Naive B cell (primary cell): ENCODE measurements around the gene FRG2B. TPM values are rescaled to one million over a fixed set of nuclear protein-coding genes. Genes with fewer than 3 reads are reported as not detected.
"Not testable (repeated sequence)": the region's sequence is repeated elsewhere in the genome, so short reads cannot be mapped to it uniquely, and the experiment has no call there.

ENCODE experiments used
- ATAC-seq, 2 donors: fragments of 150-1000 bp; cut with Tn5 transposase; 2 replicates each; pipeline ENCODE4 v1.10.0; 2021; ENCODE audit warnings: low read depth in 2 of 2, mild to moderate bottlenecking in 2 of 2, moderate library complexity in 2 of 2
- DNase-seq: peaks from one replicate; pipeline ENCODE4 v3.0.0; 2022
- H3K27ac Mint-ChIP-seq, 6 donors: one replicate each; pipeline ENCODE4 v1.8.0; 2020 to 2022; ENCODE audit warnings: mild to moderate bottlenecking in 6 of 6, mixed read lengths in 6 of 6, moderate library complexity in 5 of 6, inconsistent platforms in 2 of 6
- H3K27me3 Mint-ChIP-seq, 3 donors: one replicate each; pipeline ENCODE4 v1.8.0; 2021 to 2022; ENCODE audit warnings: mixed read lengths in 3 of 3, mild to moderate bottlenecking in 1 of 3
- H3K36me3 Mint-ChIP-seq, 2 donors: one replicate each; pipeline ENCODE4 v1.8.0; 2020 to 2022; ENCODE audit warnings: mixed read lengths in 2 of 2, inconsistent platforms in 1 of 2, mild to moderate bottlenecking in 1 of 2
- H3K4me1 Mint-ChIP-seq, 3 donors: one replicate each; pipeline ENCODE4 v1.8.0; 2020 to 2022; ENCODE audit warnings: mixed read lengths in 3 of 3, inconsistent platforms in 1 of 3, mild to moderate bottlenecking in 1 of 3, moderate library complexity in 1 of 3
- H3K4me3 Mint-ChIP-seq, 8 donors: one replicate each; pipeline ENCODE4 v1.8.0; 2020 to 2022; ENCODE audit warnings: mild to moderate bottlenecking in 8 of 8, mixed read lengths in 8 of 8, moderate library complexity in 8 of 8, inconsistent platforms in 2 of 8
- H3K9me3 Mint-ChIP-seq, 7 donors: one replicate each; pipeline ENCODE4 v1.8.0; 2020 to 2022; ENCODE audit warnings: mixed read lengths in 7 of 7, mild to moderate bottlenecking in 5 of 7, inconsistent platforms in 2 of 7, moderate library complexity in 1 of 7
- polyA plus RNA-seq, 6 donors: library from polyadenylated mRNA; unstranded; fragments of 300-500 nt; fragmentation: Illumina TruSeq; gene quantifications; one replicate each; pipeline ENCODE4 v1.2.3, GENCODE V29; 2021; ENCODE audit warnings: low read depth in 6 of 6

FRG2B gene
- polyA plus RNA-seq: not detected

GRCh38 chr10:133626695-133627094 is at the start of gene FRG2B:
Gene FRG2B (minus strand): TSS chr10:133626795. CDS start chr10:133626742, 53 bp downstream.
- not testable (repeated sequence) for H3K36me3 Mint-ChIP-seq, DNase-seq, ATAC-seq, H3K27ac Mint-ChIP-seq, H3K4me1 Mint-ChIP-seq, H3K4me3 Mint-ChIP-seq, H3K9me3 Mint-ChIP-seq
- peaks cover 3 to 15% (median 10%) of the 10 kb centered on the region in 3 donors for H3K27me3 Mint-ChIP-seq

GRCh38 chr10:133667446-133667845 is 40.9 kb upstream of the FRG2B start:
- H3K27ac Mint-ChIP-seq, H3K27me3 Mint-ChIP-seq, H3K36me3 Mint-ChIP-seq, ATAC-seq, H3K4me1 Mint-ChIP-seq, H3K4me3 Mint-ChIP-seq, H3K9me3 Mint-ChIP-seq, DNase-seq: not testable (repeated sequence)

- H3K4me1 Mint-ChIP-seq: not testable (repeated sequence)
- Mint-ChIP-seq H3K4me3 (peak overlapping the region in 1 of 8 donors; percentile 52), H3K27me3 (peaks cover 10 to 14% (median 13%) of the 10 kb centered on the region in 3 donors)
Observed at GRCh38 chr10:133663544-133664160, 37.1 kb upstream of the FRG2B start.

GRCh38 chr10:133661122-133661521 is 34.5 kb upstream of the FRG2B start:
- not testable (repeated sequence) for H3K9me3 Mint-ChIP-seq, H3K4me1 Mint-ChIP-seq, DNase-seq, H3K4me3 Mint-ChIP-seq, ATAC-seq, H3K36me3 Mint-ChIP-seq
- Mint-ChIP-seq H3K27ac (peak overlapping the region in 1 of 6 donors; percentile 48), H3K27me3 (peaks cover 10 to 14% (median 13%) of the 10 kb centered on the region in 3 donors)

More at GRCh38 chr10:133663544-133664160, 37.1 kb upstream of the FRG2B start:
- H3K27ac Mint-ChIP-seq, ATAC-seq, H3K9me3 Mint-ChIP-seq, H3K36me3 Mint-ChIP-seq, DNase-seq: not testable (repeated sequence)

- not testable (repeated sequence) for ATAC-seq, H3K27ac Mint-ChIP-seq, H3K4me1 Mint-ChIP-seq, H3K4me3 Mint-ChIP-seq, DNase-seq, H3K9me3 Mint-ChIP-seq, H3K36me3 Mint-ChIP-seq
- H3K27me3 Mint-ChIP-seq: peaks cover 10 to 14% (median 13%) of the 10 kb centered on the region in 3 donors
Observed at GRCh38 chr10:133660516-133660915, 33.9 kb upstream of the FRG2B start.

GRCh38 chr10:133657276-133657675 is 30.7 kb upstream of the FRG2B start:
- H3K36me3 Mint-ChIP-seq, ATAC-seq, H3K4me3 Mint-ChIP-seq, H3K9me3 Mint-ChIP-seq, H3K27me3 Mint-ChIP-seq, H3K4me1 Mint-ChIP-seq, H3K27ac Mint-ChIP-seq, DNase-seq: not testable (repeated sequence)

GRCh38 chr10:133648872-133649455 is 22.4 kb upstream of the FRG2B start:
- H3K36me3 Mint-ChIP-seq, ATAC-seq, H3K4me1 Mint-ChIP-seq, DNase-seq, H3K27me3 Mint-ChIP-seq, H3K9me3 Mint-ChIP-seq, H3K27ac Mint-ChIP-seq: not testable (repeated sequence)
- H3K4me3 Mint-ChIP-seq: peak overlapping the region in 2 of 8 donors; percentile 25

GRCh38 chr10:133647075-133647748 is 20.6 kb upstream of the FRG2B start:
- DNase-seq: peak; percentile 25
- H3K27ac Mint-ChIP-seq, H3K4me1 Mint-ChIP-seq, H3K9me3 Mint-ChIP-seq, H3K27me3 Mint-ChIP-seq, H3K36me3 Mint-ChIP-seq: not testable (repeated sequence)
- ATAC-seq: peak in 1 of 2 donors; percentile 35
- peak overlapping the region in 1 of 8 donors; percentile 34 for H3K4me3 Mint-ChIP-seq

GRCh38 chr10:133637846-133638235 is 11.2 kb upstream of the FRG2B start:
- not testable (repeated sequence) for DNase-seq, H3K4me1 Mint-ChIP-seq, H3K9me3 Mint-ChIP-seq, H3K27ac Mint-ChIP-seq, H3K27me3 Mint-ChIP-seq, ATAC-seq, H3K36me3 Mint-ChIP-seq
- H3K4me3 Mint-ChIP-seq: peak overlapping the region in 3 of 8 donors; percentile 39 to 77 (median 40)

- H3K27me3 Mint-ChIP-seq, H3K36me3 Mint-ChIP-seq, H3K9me3 Mint-ChIP-seq, H3K4me1 Mint-ChIP-seq, DNase-seq, H3K27ac Mint-ChIP-seq: not testable (repeated sequence)
- H3K4me3 Mint-ChIP-seq: peak overlapping the region in 4 of 8 donors; percentile 30 to 86 (median 52)
- ATAC-seq: peak in 1 of 2 donors; percentile 30
Observed at GRCh38 chr10:133637202-133637845, 10.7 kb upstream of the FRG2B start.

GRCh38 chr10:133630723-133631249 is 4.2 kb upstream of the FRG2B start:
- not testable (repeated sequence) for DNase-seq, H3K27ac Mint-ChIP-seq

GRCh38 chr10:133622544-133622943 is 4.1 kb downstream of the FRG2B start:
- ATAC-seq: peak; percentile 27 to 32
- not testable (repeated sequence) for H3K4me1 Mint-ChIP-seq, DNase-seq, H3K27ac Mint-ChIP-seq
- H3K27me3 Mint-ChIP-seq: peaks cover 21 to 38% (median 32%) of the 10 kb centered on the region in 3 donors
- H3K4me3 Mint-ChIP-seq: peak overlapping the region in 3 of 8 donors; percentile 22 to 64 (median 37)
- peaks cover 0 to 13% (median 6%) of the 10 kb centered on the region in 7 donors for H3K9me3 Mint-ChIP-seq
- peaks cover 0 to 10% of the 10 kb centered on the region in 2 donors for H3K36me3 Mint-ChIP-seq

More at GRCh38 chr10:133630723-133631249, 4.2 kb upstream of the FRG2B start:
- H3K36me3 Mint-ChIP-seq, H3K4me3 Mint-ChIP-seq, H3K9me3 Mint-ChIP-seq, H3K27me3 Mint-ChIP-seq, ATAC-seq, H3K4me1 Mint-ChIP-seq: not testable (repeated sequence)

GRCh38 chr10:133618851-133619250 is 7.7 kb downstream of the FRG2B start:
- Mint-ChIP-seq H3K4me1 (peaks cover 0 to 4% (median 4%) of the 10 kb centered on the region in 3 donors), H3K9me3 (peaks cover 0 to 13% (median 6%) of the 10 kb centered on the region in 7 donors), H3K4me3 (no peak overlapping the region), H3K27ac (no peak overlapping the region), H3K27me3 (peaks cover 21 to 38% (median 32%) of the 10 kb centered on the region in 3 donors), H3K36me3 (peaks cover 0 to 10% of the 10 kb centered on the region in 2 donors)
- no peak for ATAC-seq
- no peak for DNase-seq
